MCF 10A (cell line): Measurements from ENCODE around the gene MYO16. TPM values are rescaled to one million over a fixed set of nuclear protein-coding genes. Genes with fewer than 3 reads are reported as not detected.

ENCODE experiments used
- BruUV-seq: library from RNA; stranded (reverse); fragments of 400-500 nt; replicated peaks from 2 replicates; lab custom pipeline; 2021; lab: Mats Ljungman, UMichigan
- CTCF ChIA-PET: fragments of 300-600 bp; sonication (Branson Sonifier 250); formaldehyde crosslinking; extraction: SDS; loops from one replicate; lab custom pipeline; 2021; ENCODE audit warnings: antibody characterized with exemption, inconsistent platforms; lab: Yijun Ruan, JAX
- POLR2A ChIA-PET: fragments of 300-600, 350-650 bp; sonication (Branson Sonifier 250); formaldehyde crosslinking; extraction: SDS; loops from one replicate; lab custom pipeline; 2020; ENCODE audit warnings: antibody characterized with exemption, inconsistent platforms; lab: Yijun Ruan, JAX
- DNase-seq: peaks from one replicate; pipeline ENCODE4 v3.0.0-alpha.2; 2018; ENCODE audit not compliant: unreplicated experiment
- H3K27ac Mint-ChIP-seq: one replicate; pipeline ENCODE4 v1.8.0; 2022; ENCODE audit warnings: mild to moderate bottlenecking, low read depth, mixed read lengths; ENCODE audit not compliant: unreplicated experiment
- H3K27me3 Mint-ChIP-seq: one replicate; pipeline ENCODE4 v1.8.0; 2022; ENCODE audit warnings: mixed read lengths; ENCODE audit not compliant: insufficient read depth, unreplicated experiment
- H3K36me3 Mint-ChIP-seq: one replicate; pipeline ENCODE4 v1.8.0; 2022; ENCODE audit warnings: mild to moderate bottlenecking, moderate library complexity, mixed read lengths; ENCODE audit not compliant: insufficient read depth, unreplicated experiment
- H3K4me1 Mint-ChIP-seq: one replicate; pipeline ENCODE4 v1.8.0; 2022; ENCODE audit warnings: mixed read lengths; ENCODE audit not compliant: insufficient read depth, unreplicated experiment
- H3K4me3 Mint-ChIP-seq: one replicate; pipeline ENCODE4 v1.8.0; 2022; ENCODE audit warnings: mild to moderate bottlenecking, moderate library complexity, mixed read lengths; ENCODE audit not compliant: unreplicated experiment
- H3K9me3 Mint-ChIP-seq: one replicate; pipeline ENCODE4 v1.8.0; 2022; ENCODE audit warnings: mixed read lengths; ENCODE audit not compliant: unreplicated experiment
- CTCF ChIP-seq: fragments of 200-600 bp; IDR thresholded peaks from one replicate; pipeline ENCODE4 v1.8.0; 2022; ENCODE audit warnings: antibody characterized with exemption, mild to moderate bottlenecking; ENCODE audit not compliant: unreplicated experiment
- intact Hi-C: fragments of 100-400 bp; cut with micrococcal nuclease; formaldehyde crosslinking; loops from 2 replicates; pipeline ENCODE4 v1.14.1; 2022
- total RNA-seq: library from RNA; stranded (reverse); gene quantifications from 2 replicates; pipeline ENCODE4 v1.2.3, GENCODE V29; 2022

MYO16 gene
- total RNA-seq, 1 experiment from 2014 or later: not detected

GRCh38 chr13:109199280-109199679, 569.9 kb downstream of the MYO16 start:
- no peak overlapping the region for H3K4me3 Mint-ChIP-seq
- peaks cover 12% of the 10 kb centered on the region for H3K36me3 Mint-ChIP-seq
- DNase-seq: no peak
- no peak for TF ChIP-seq CTCF
- no peak overlapping the region for H3K27ac Mint-ChIP-seq
- CTCF ChIA-PET: interaction anchor here (1.0 to 1.2 kb wide), 3 partner anchors 15 to 48 kb away, joined by 3 read pairs; no protein-coding TSS in a partner anchor
- POLR2A ChIA-PET: interaction anchor here (0.8 to 3.8 kb wide), 11 partner anchors 11 to 582 kb away, joined by 3 to 23 read pairs (median 6); no protein-coding TSS in a partner anchor
- no peaks in the 10 kb centered on the region for H3K27me3 Mint-ChIP-seq
- intact Hi-C loops: no loop called here
- no TSS peak for BruUV-seq
- no peaks in the 10 kb centered on the region for H3K9me3 Mint-ChIP-seq
- H3K4me1 Mint-ChIP-seq: peaks cover 16% of the 10 kb centered on the region

GRCh38 chr13:109200556-109200955, 571.1 kb downstream of the MYO16 start:
- no peaks in the 10 kb centered on the region for H3K9me3 Mint-ChIP-seq
- ChIA-PET POLR2A (interaction anchor here (1.0 to 3.8 kb wide), 2 partner anchors 44 to 52 kb away, joined by 4 to 23 read pairs; no protein-coding TSS in a partner anchor), CTCF (no interaction called here)
- no peak overlapping the region for H3K4me3 Mint-ChIP-seq
- H3K27ac Mint-ChIP-seq: no peak overlapping the region
- no peak for TF ChIP-seq CTCF
- intact Hi-C loops: no loop called here
- no TSS peak for BruUV-seq
- H3K36me3 Mint-ChIP-seq: peaks cover 12% of the 10 kb centered on the region
- no peaks in the 10 kb centered on the region for H3K27me3 Mint-ChIP-seq
- H3K4me1 Mint-ChIP-seq: peaks cover 25% of the 10 kb centered on the region
- no peak for DNase-seq

- ChIA-PET CTCF (interaction anchor here (1.0 kb wide), 1 partner anchor 244 kb away, joined by 3 read pairs; no protein-coding TSS in a partner anchor), POLR2A (interaction anchor here (0.8 to 1.2 kb wide), 4 partner anchors 9 to 55 kb away, joined by 3 to 4 read pairs (median 4); no protein-coding TSS in a partner anchor)
- intact Hi-C loops: no loop called here
- Mint-ChIP-seq H3K27me3 (no peaks in the 10 kb centered on the region), H3K4me3 (no peak overlapping the region), H3K36me3 (peaks cover 31% of the 10 kb centered on the region), H3K9me3 (no peaks in the 10 kb centered on the region), H3K4me1 (peaks cover 30% of the 10 kb centered on the region), H3K27ac (no peak overlapping the region)
- no peak for DNase-seq
- BruUV-seq: no TSS peak
- TF ChIP-seq CTCF: no peak
Measured at GRCh38 chr13:109203587-109203986, 574.2 kb downstream of the MYO16 start.

- no peak overlapping the region for H3K27ac Mint-ChIP-seq
- peaks cover 25% of the 10 kb centered on the region for H3K4me1 Mint-ChIP-seq
- ChIA-PET CTCF (interaction anchor here (1.0 kb wide), 2 partner anchors 243 to 245 kb away, joined by 3 read pairs; no protein-coding TSS in a partner anchor), POLR2A (interaction anchor here (0.8 to 1.2 kb wide), 4 partner anchors 9 to 56 kb away, joined by 3 to 4 read pairs (median 4); no protein-coding TSS in a partner anchor)
- no peak overlapping the region for H3K4me3 Mint-ChIP-seq
- H3K27me3 Mint-ChIP-seq: no peaks in the 10 kb centered on the region
- no peaks in the 10 kb centered on the region for H3K9me3 Mint-ChIP-seq
- no TSS peak for BruUV-seq
- intact Hi-C loops: no loop called here
- peaks cover 31% of the 10 kb centered on the region for H3K36me3 Mint-ChIP-seq
- TF ChIP-seq CTCF: no peak
- no peak for DNase-seq
Measured at GRCh38 chr13:109204252-109204651, 574.8 kb downstream of the MYO16 start.
